H1 (cell line): ENCODE results near the gene KCNJ9. TPM values are rescaled to one million over a fixed set of nuclear protein-coding genes. Genes with fewer than 3 reads are reported as not detected.

Experiments used
- BACH1 ChIP-seq: IDR thresholded peaks from 2 replicates; pipeline ENCODE4 v1.6.1; 2012; ENCODE audit warnings: low read length, improper control_type of control experiment
- CBX8 ChIP-seq: fragments of 300-800, 300-1000 bp; sonication (generic); IDR thresholded peaks from 2 replicates; pipeline ENCODE4 v1.7.1; 2016; ENCODE audit warnings: low read depth, low read length, borderline replicate concordance
- CREB1 ChIP-seq: IDR thresholded peaks from 2 replicates; pipeline ENCODE4 v1.6.1; 2012; ENCODE audit warnings: inconsistent platforms
- HDAC2 ChIP-seq, 2 experiments: fragments of 300-600 bp in 1 of 2; sonication (generic) in 1 of 2; IDR thresholded peaks; 2 replicates each; pipeline ENCODE4 v1.6.1; 2011 to 2012; ENCODE audit warnings: low read depth in 2 of 2, low read length in 2 of 2, mild to moderate bottlenecking in 2 of 2, moderate library complexity in 2 of 2, borderline replicate concordance in 1 of 2, inconsistent platforms in 1 of 2
- KDM4A ChIP-seq: IDR thresholded peaks from one replicate; pipeline ENCODE4 v1.7.1; 2012; ENCODE audit warnings: low read depth, mild to moderate bottlenecking, moderate library complexity, low read length, inconsistent platforms; ENCODE audit not compliant: severe bottlenecking
- PHF8 ChIP-seq: fragments of 200-600 bp; sonication (generic); conservative IDR thresholded peaks from 2 replicates; pipeline ENCODE4 v1.7.1; 2012; ENCODE audit warnings: low read depth, mild to moderate bottlenecking, inconsistent platforms, low read length, moderate library complexity
- SRF ChIP-seq: IDR thresholded peaks from 2 replicates; pipeline ENCODE4 v1.6.1; 2011; ENCODE audit warnings: mild to moderate bottlenecking, low read depth, low read length, moderate library complexity
- polyA plus RNA-seq, 7 experiments: library from polyadenylated mRNA; depleted of rRNA in 3 of 7; stranded (reverse) in 5 of 7; unstranded in 2 of 7; fragments of >200 nt in 5 of 7; fragments of 200-250 nt in 2 of 7; gene quantifications; 1 replicate in 5 of 7; 2 replicates in 1 of 7; 4 replicates in 1 of 7; pipeline versions ENCODE4 v1.2.1 to v1.2.3, GENCODE V29; 2011 to 2013; ENCODE audit warnings: missing spikeins in 2 of 7, mixed read lengths in 2 of 7
- total RNA-seq: library from RNA; stranded (reverse); fragmentation: NEBNext Ultra II Directional; extraction: Animal tissue kit (Norgen Biotek cat#: 25700); gene quantifications from 2 replicates; pipeline ENCODE4 v1.2.1, GENCODE V29; 2021
- TF ChIP-seq, protein P1 (sequence below): fragments of 300-600 bp; sonication (generic); IDR thresholded peaks from 2 replicates; pipeline ENCODE4 v1.7.1; 2012; ENCODE audit warnings: low read length, moderate library complexity, mild to moderate bottlenecking, inconsistent platforms; ENCODE audit not compliant: insufficient replicate concordance
- TF ChIP-seq, protein P2 (sequence below): IDR thresholded peaks from 2 replicates; pipeline ENCODE4 v1.6.1; 2012; ENCODE audit warnings: inconsistent platforms

Gene KCNJ9
- total and polyA plus RNA-seq, 2 of the 8 experiments (the other 6 are each of a cell fraction or from before 2014, with no cell fraction given): 0.02 to 0.13 TPM

DNA sequence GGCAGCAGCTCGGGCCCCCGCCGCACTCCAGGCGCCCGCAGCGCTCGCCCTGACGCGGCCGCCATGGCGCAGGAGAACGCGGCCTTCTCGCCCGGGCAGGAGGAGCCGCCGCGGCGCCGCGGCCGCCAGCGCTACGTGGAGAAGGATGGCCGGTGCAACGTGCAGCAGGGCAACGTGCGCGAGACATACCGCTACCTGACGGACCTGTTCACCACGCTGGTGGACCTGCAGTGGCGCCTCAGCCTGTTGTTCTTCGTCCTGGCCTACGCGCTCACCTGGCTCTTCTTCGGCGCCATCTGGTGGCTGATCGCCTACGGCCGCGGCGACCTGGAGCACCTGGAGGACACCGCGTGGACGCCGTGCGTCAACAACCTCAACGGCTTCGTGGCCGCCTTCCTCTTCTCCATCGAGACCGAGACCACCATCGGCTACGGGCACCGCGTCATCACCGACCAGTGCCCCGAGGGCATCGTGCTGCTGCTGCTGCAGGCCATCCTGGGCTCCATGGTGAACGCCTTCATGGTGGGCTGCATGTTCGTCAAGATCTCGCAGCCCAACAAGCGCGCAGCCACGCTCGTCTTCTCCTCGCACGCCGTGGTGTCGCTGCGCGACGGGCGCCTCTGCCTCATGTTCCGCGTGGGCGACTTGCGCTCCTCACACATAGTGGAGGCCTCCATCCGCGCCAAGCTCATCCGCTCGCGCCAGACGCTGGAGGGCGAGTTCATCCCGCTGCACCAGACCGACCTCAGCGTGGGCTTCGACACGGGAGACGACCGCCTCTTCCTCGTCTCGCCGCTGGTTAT, 2.8 kb downstream of the KCNJ9 start (continued):
- TF ChIP-seq, protein P1, sequence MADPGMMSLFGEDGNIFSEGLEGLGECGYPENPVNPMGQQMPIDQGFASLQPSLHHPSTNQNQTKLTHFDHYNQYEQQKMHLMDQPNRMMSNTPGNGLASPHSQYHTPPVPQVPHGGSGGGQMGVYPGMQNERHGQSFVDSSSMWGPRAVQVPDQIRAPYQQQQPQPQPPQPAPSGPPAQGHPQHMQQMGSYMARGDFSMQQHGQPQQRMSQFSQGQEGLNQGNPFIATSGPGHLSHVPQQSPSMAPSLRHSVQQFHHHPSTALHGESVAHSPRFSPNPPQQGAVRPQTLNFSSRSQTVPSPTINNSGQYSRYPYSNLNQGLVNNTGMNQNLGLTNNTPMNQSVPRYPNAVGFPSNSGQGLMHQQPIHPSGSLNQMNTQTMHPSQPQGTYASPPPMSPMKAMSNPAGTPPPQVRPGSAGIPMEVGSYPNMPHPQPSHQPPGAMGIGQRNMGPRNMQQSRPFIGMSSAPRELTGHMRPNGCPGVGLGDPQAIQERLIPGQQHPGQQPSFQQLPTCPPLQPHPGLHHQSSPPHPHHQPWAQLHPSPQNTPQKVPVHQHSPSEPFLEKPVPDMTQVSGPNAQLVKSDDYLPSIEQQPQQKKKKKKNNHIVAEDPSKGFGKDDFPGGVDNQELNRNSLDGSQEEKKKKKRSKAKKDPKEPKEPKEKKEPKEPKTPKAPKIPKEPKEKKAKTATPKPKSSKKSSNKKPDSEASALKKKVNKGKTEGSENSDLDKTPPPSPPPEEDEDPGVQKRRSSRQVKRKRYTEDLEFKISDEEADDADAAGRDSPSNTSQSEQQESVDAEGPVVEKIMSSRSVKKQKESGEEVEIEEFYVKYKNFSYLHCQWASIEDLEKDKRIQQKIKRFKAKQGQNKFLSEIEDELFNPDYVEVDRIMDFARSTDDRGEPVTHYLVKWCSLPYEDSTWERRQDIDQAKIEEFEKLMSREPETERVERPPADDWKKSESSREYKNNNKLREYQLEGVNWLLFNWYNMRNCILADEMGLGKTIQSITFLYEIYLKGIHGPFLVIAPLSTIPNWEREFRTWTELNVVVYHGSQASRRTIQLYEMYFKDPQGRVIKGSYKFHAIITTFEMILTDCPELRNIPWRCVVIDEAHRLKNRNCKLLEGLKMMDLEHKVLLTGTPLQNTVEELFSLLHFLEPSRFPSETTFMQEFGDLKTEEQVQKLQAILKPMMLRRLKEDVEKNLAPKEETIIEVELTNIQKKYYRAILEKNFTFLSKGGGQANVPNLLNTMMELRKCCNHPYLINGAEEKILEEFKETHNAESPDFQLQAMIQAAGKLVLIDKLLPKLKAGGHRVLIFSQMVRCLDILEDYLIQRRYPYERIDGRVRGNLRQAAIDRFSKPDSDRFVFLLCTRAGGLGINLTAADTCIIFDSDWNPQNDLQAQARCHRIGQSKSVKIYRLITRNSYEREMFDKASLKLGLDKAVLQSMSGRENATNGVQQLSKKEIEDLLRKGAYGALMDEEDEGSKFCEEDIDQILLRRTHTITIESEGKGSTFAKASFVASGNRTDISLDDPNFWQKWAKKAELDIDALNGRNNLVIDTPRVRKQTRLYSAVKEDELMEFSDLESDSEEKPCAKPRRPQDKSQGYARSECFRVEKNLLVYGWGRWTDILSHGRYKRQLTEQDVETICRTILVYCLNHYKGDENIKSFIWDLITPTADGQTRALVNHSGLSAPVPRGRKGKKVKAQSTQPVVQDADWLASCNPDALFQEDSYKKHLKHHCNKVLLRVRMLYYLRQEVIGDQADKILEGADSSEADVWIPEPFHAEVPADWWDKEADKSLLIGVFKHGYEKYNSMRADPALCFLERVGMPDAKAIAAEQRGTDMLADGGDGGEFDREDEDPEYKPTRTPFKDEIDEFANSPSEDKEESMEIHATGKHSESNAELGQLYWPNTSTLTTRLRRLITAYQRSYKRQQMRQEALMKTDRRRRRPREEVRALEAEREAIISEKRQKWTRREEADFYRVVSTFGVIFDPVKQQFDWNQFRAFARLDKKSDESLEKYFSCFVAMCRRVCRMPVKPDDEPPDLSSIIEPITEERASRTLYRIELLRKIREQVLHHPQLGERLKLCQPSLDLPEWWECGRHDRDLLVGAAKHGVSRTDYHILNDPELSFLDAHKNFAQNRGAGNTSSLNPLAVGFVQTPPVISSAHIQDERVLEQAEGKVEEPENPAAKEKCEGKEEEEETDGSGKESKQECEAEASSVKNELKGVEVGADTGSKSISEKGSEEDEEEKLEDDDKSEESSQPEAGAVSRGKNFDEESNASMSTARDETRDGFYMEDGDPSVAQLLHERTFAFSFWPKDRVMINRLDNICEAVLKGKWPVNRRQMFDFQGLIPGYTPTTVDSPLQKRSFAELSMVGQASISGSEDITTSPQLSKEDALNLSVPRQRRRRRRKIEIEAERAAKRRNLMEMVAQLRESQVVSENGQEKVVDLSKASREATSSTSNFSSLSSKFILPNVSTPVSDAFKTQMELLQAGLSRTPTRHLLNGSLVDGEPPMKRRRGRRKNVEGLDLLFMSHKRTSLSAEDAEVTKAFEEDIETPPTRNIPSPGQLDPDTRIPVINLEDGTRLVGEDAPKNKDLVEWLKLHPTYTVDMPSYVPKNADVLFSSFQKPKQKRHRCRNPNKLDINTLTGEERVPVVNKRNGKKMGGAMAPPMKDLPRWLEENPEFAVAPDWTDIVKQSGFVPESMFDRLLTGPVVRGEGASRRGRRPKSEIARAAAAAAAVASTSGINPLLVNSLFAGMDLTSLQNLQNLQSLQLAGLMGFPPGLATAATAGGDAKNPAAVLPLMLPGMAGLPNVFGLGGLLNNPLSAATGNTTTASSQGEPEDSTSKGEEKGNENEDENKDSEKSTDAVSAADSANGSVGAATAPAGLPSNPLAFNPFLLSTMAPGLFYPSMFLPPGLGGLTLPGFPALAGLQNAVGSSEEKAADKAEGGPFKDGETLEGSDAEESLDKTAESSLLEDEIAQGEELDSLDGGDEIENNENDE: no peak
- TF ChIP-seq, protein P2, sequence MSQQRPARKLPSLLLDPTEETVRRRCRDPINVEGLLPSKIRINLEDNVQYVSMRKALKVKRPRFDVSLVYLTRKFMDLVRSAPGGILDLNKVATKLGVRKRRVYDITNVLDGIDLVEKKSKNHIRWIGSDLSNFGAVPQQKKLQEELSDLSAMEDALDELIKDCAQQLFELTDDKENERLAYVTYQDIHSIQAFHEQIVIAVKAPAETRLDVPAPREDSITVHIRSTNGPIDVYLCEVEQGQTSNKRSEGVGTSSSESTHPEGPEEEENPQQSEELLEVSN: peak; percentile 99
- TF ChIP-seq CREB1: peak; percentile 81
- peak in 1 of 2 experiments; percentile 96; a peak in 2 of 4 replicates for TF ChIP-seq HDAC2 (IDR thresholded peaks at IDR 0.05; ENCODE audit: borderline replicate concordance in 1 of 2, low read depth in 2 of 2, low read length in 2 of 2)
- TF ChIP-seq SRF: no peak
- no peak for TF ChIP-seq BACH1
- no peak for TF ChIP-seq PHF8
- no peak for TF ChIP-seq CBX8
- peak; percentile 85 for TF ChIP-seq KDM4A
